ENCODE measurements around the gene PAM. TPM values are rescaled to one million over a fixed set of nuclear protein-coding genes. Genes with fewer than 3 reads are reported as not detected.

PAM gene
- total and polyA plus RNA-seq, 8 donors = 27.4 to 322 (median 93.9) TPM

DNA sequence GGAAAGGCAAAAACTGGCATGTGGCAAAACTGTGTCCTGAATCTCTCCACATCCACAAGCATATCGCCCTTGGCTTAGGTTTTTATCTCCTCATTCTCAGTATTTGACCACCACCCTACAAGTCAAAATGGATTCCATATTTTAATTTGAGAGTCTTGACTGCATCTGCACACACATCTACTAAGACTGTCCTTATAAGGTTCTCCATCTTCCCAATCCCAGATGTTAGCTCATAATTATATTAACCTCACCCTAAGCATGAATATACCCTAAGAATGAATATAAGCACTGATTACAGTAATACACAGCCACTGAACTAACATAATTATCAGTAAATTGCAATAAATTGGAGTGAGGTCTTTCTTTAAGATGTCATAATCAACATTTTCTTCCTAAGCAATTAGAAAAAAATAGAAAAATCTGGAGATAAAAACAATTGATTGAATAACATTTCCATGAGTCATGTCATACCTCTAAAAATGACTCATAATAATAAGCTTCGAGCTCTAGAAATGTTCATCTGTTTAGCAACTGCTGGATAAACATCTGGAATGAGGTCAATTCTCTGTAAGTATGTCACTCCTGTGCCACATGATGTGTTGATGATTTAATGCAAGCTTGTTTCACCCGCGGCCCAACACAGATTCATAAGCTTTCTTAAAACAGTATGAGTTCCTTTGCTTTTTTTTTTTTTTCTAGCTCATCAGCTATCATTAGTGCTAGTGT lies 39.9 kb upstream of the PAM start:
- Histone ChIP-seq H3K4me3 (no peak overlapping the region), H3K27ac (no peak overlapping the region), H3K27me3 (no peaks in the 10 kb centered on the region), H3K4me1 (no peaks in the 10 kb centered on the region), H3K36me3 (no peaks in the 10 kb centered on the region), H3K9me3 (no peaks in the 10 kb centered on the region)
- intact Hi-C loops (cut with DNase I; ENCODE audit: low total_unique reads) = no loop called here
- DNase-seq = no peak
- 57 to 72% (median 66%) methylated on average over 4 of the region's 4 CpGs for WGBS, 5 donors
- TF ChIP-seq POLR2A (IDR thresholded peaks at IDR 0.05) (no peak), POLR2AphosphoS5 (IDR thresholded peaks at IDR 0.05) (no peak), EP300 (IDR thresholded peaks at IDR 0.05) (no peak)
- TF ChIP-seq, protein P1, sequence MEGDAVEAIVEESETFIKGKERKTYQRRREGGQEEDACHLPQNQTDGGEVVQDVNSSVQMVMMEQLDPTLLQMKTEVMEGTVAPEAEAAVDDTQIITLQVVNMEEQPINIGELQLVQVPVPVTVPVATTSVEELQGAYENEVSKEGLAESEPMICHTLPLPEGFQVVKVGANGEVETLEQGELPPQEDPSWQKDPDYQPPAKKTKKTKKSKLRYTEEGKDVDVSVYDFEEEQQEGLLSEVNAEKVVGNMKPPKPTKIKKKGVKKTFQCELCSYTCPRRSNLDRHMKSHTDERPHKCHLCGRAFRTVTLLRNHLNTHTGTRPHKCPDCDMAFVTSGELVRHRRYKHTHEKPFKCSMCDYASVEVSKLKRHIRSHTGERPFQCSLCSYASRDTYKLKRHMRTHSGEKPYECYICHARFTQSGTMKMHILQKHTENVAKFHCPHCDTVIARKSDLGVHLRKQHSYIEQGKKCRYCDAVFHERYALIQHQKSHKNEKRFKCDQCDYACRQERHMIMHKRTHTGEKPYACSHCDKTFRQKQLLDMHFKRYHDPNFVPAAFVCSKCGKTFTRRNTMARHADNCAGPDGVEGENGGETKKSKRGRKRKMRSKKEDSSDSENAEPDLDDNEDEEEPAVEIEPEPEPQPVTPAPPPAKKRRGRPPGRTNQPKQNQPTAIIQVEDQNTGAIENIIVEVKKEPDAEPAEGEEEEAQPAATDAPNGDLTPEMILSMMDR (IDR thresholded peaks at IDR 0.05) = no peak

DNA sequence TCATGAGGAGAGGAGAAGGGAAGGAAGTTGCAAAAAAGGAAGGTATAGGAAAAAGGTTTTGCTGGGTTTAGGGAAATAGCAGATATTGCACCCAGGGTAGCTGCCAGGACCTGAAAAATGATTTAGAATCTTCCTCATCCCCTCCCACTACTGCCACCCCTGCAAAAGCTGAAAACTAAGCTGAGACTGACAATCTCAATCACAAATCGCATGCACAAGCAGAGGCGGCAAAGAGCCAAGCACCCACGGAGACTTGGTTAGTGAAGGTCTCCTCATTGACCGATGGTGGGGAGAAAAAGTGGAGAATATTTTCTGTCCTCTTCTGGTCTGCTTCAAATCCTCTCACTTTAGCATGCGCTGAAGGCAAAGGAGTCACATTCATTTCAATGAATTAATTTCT lies 39.1 kb upstream of the PAM start:
- no peaks in the 10 kb centered on the region for H3K27me3 ChIP-seq
- WGBS, 5 donors = 95 to 98% (median 97%) methylated on average over 5 of the region's 5 CpGs
- TF ChIP-seq POLR2A (IDR thresholded peaks at IDR 0.05) = no peak
- no peak for TF ChIP-seq POLR2AphosphoS5 (IDR thresholded peaks at IDR 0.05)
- no peak for TF ChIP-seq EP300 (IDR thresholded peaks at IDR 0.05)
- TF ChIP-seq, protein P1 (IDR thresholded peaks at IDR 0.05) = no peak
- no peaks in the 10 kb centered on the region for H3K36me3 ChIP-seq
- intact Hi-C loops (cut with DNase I; ENCODE audit: low total_unique reads) = no loop called here
- H3K4me1 ChIP-seq = no peaks in the 10 kb centered on the region
- H3K4me3 ChIP-seq = no peak overlapping the region
- no peak overlapping the region for H3K27ac ChIP-seq
- no peak for DNase-seq
- no peaks in the 10 kb centered on the region for H3K9me3 ChIP-seq

DNA sequence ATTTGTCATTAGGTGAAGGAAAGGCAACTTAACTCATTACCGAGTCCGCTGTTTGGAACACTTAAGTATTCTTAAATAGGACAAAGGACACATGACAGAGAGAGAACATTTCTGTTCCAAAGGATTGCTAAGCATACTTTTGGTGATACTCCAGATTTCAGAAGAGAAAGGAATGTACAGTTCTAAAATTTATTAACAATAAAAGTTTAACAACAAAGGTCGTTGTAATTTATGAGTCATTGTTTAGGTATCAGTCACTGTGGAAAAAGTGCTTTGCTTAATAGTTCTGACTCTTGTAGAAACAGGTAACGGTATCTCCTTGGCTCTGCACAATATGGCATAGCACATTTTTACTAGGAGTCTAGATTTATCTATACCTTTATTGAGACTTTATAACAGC lies 36.3 kb upstream of the PAM start:
- Histone ChIP-seq H3K4me3 (no peak overlapping the region), H3K4me1 (no peaks in the 10 kb centered on the region), H3K27ac (no peak overlapping the region), H3K27me3 (no peaks in the 10 kb centered on the region), H3K36me3 (no peaks in the 10 kb centered on the region), H3K9me3 (no peaks in the 10 kb centered on the region)
- DNase-seq = no peak
- WGBS, 5 donors = 71 to 76% (median 74%) methylated on average over 4 of the region's 4 CpGs
- intact Hi-C loops (cut with DNase I; ENCODE audit: low total_unique reads) = no loop called here
- no peak for TF ChIP-seq EP300 (IDR thresholded peaks at IDR 0.05)
- TF ChIP-seq POLR2AphosphoS5 (IDR thresholded peaks at IDR 0.05) = no peak
- TF ChIP-seq, protein P1 (IDR thresholded peaks at IDR 0.05) = no peak
- TF ChIP-seq POLR2A (IDR thresholded peaks at IDR 0.05) = no peak

DNA sequence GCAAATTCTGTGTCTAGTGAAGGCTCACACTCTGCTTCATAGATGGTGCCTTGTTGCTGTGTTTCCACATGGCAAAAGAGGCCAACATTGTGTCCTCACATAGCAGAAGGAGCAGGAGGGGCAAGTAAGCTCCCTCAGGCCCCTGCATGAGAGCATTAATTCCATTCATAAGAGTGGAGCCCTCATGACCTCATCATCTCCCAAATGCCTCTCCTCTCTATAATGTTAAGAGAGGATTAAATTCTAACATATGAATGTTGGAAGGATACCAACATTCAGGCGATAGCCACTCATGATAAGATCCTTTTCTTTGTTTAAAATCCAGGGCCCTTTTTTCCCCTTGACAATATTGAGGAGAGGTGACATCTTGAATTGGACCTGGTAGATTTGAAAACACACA lies 35.2 kb upstream of the PAM start:
- Histone ChIP-seq H3K9me3 (no peaks in the 10 kb centered on the region), H3K4me3 (no peak overlapping the region), H3K4me1 (no peaks in the 10 kb centered on the region), H3K36me3 (no peaks in the 10 kb centered on the region), H3K27me3 (no peaks in the 10 kb centered on the region), H3K27ac (no peak overlapping the region)
- no peak for TF ChIP-seq EP300 (IDR thresholded peaks at IDR 0.05)
- no peak for TF ChIP-seq POLR2A (IDR thresholded peaks at IDR 0.05)
- TF ChIP-seq, protein P1 (IDR thresholded peaks at IDR 0.05) = no peak
- no peak for TF ChIP-seq POLR2AphosphoS5 (IDR thresholded peaks at IDR 0.05)
- 43 to 72% (median 61%) methylated on average over 1 of the region's 1 CpG for WGBS, 5 donors
- DNase-seq = no peak
- intact Hi-C loops (cut with DNase I; ENCODE audit: low total_unique reads) = no loop called here
